Measurements from ENCODE around the gene CCDC87. TPM values are rescaled to one million over a fixed set of nuclear protein-coding genes. Genes with fewer than 3 reads are reported as not detected.

The CCDC87 gene
- total and polyA plus RNA-seq, 2 experiments from 2014 or later: 0.53 TPM; not detected in 1

GRCh38 chr11:66625752-66626149 lies 32.9 kb upstream of the CCDC87 start:
- TF ChIP-seq EZH2 (IDR thresholded peaks at IDR 0.05; ENCODE audit: borderline replicate concordance): no peak
- TF ChIP-seq EZH2phosphoT487 (IDR thresholded peaks at IDR 0.05; ENCODE audit: low read depth, severe bottlenecking, unreplicated experiment): no peak
- no peak for TF ChIP-seq CTCF (IDR thresholded peaks at IDR 0.05; ENCODE audit: poor library complexity)
- Histone ChIP-seq H3K79me2 (peaks cover 100% of the 10 kb centered on the region), H3K9me2 (replicated peaks; ENCODE audit: insufficient read depth) (no peaks in the 10 kb centered on the region), H3K4me3 (no peak overlapping the region), H3K36me3 (replicated peaks; ENCODE audit: insufficient read depth, low read depth) (no peaks in the 10 kb centered on the region), H3K27ac (no peak overlapping the region), H4K20me1 (ENCODE audit: insufficient read depth, poor library complexity, severe bottlenecking) (peaks cover 98% of the 10 kb centered on the region), H3K4me2 (no peak overlapping the region), H3K9me3 (ENCODE audit: low read depth) (no peaks in the 10 kb centered on the region), H3K4me1 (ENCODE audit: insufficient read depth) (peaks cover 7% of the 10 kb centered on the region), H3K27me3 (no peaks in the 10 kb centered on the region), H2AFZ (no peak overlapping the region)
- DNase-seq (ENCODE audit: low spot score): no peak
- 90% methylated on average over 9 of the region's 9 CpGs for WGBS (ENCODE audit: low lambda C conversion rate, missing lambda C conversion rate)

GRCh38 chr11:66625041-66625751 lies 32.3 kb upstream of the CCDC87 start:
- WGBS (ENCODE audit: low lambda C conversion rate, missing lambda C conversion rate): 95% methylated on average over 16 of the region's 26 CpGs
- Histone ChIP-seq H2AFZ (no peak overlapping the region), H3K36me3 (replicated peaks; ENCODE audit: insufficient read depth, low read depth) (no peaks in the 10 kb centered on the region), H3K27ac (no peak overlapping the region), H3K9me2 (replicated peaks; ENCODE audit: insufficient read depth) (no peaks in the 10 kb centered on the region), H3K9me3 (ENCODE audit: low read depth) (no peaks in the 10 kb centered on the region), H3K27me3 (no peaks in the 10 kb centered on the region), H3K4me1 (ENCODE audit: insufficient read depth) (peaks cover 7% of the 10 kb centered on the region), H3K4me3 (no peak overlapping the region), H4K20me1 (ENCODE audit: insufficient read depth, poor library complexity, severe bottlenecking) (peaks cover 99% of the 10 kb centered on the region), H3K79me2 (peaks cover 100% of the 10 kb centered on the region), H3K4me2 (no peak overlapping the region)
- TF ChIP-seq CTCF (IDR thresholded peaks at IDR 0.05; ENCODE audit: poor library complexity) (no peak), EZH2phosphoT487 (IDR thresholded peaks at IDR 0.05; ENCODE audit: low read depth, severe bottlenecking, unreplicated experiment) (no peak), EZH2 (IDR thresholded peaks at IDR 0.05; ENCODE audit: borderline replicate concordance) (no peak)
- no peak for DNase-seq (ENCODE audit: low spot score)

GRCh38 chr11:66624450-66624849 lies 31.6 kb upstream of the CCDC87 start:
- Histone ChIP-seq H3K4me1 (ENCODE audit: insufficient read depth) (peaks cover 12% of the 10 kb centered on the region), H3K36me3 (replicated peaks; ENCODE audit: insufficient read depth, low read depth) (no peaks in the 10 kb centered on the region), H3K4me2 (no peak overlapping the region), H2AFZ (no peak overlapping the region), H3K4me3 (no peak overlapping the region), H3K27ac (no peak overlapping the region), H3K9me3 (ENCODE audit: low read depth) (no peaks in the 10 kb centered on the region), H3K79me2 (peaks cover 99% of the 10 kb centered on the region), H3K9me2 (replicated peaks; ENCODE audit: insufficient read depth) (no peaks in the 10 kb centered on the region), H4K20me1 (ENCODE audit: insufficient read depth, poor library complexity, severe bottlenecking) (peaks cover 98% of the 10 kb centered on the region), H3K27me3 (no peaks in the 10 kb centered on the region)
- TF ChIP-seq CTCF (IDR thresholded peaks at IDR 0.05; ENCODE audit: poor library complexity): no peak
- TF ChIP-seq EZH2phosphoT487 (IDR thresholded peaks at IDR 0.05; ENCODE audit: low read depth, severe bottlenecking, unreplicated experiment): no peak
- TF ChIP-seq EZH2 (IDR thresholded peaks at IDR 0.05; ENCODE audit: borderline replicate concordance): no peak
- no peak for DNase-seq (ENCODE audit: low spot score)
- 97% methylated on average over 15 of the region's 16 CpGs for WGBS (ENCODE audit: low lambda C conversion rate, missing lambda C conversion rate)

Data from hepatocyte (in vitro differentiated cells).